Prostate gland (tissue), 2 donors: Measurements from ENCODE around the gene RNH1.

Experiments used
- CTCF ChIP-seq, 4 experiments: fragments of 200-600 bp in 2 of 4; fragments of 450-650 bp in 2 of 4; sonication (generic) in 2 of 4; IDR thresholded peaks; 1 replicate in 3 of 4; 2 replicates in 1 of 4; pipeline ENCODE4 v1.5.1; 2016 to 2019; ENCODE audit warnings: antibody characterized with exemption in 4 of 4, mild to moderate bottlenecking in 2 of 4, moderate library complexity in 2 of 4
- POLR2A ChIP-seq: fragments of 450-650 bp; IDR thresholded peaks from one replicate; pipeline ENCODE4 v1.6.1; 2016; ENCODE audit warnings: antibody characterized with exemption, mild to moderate bottlenecking

GRCh38 chr11:484616-485015, 22.4 kb downstream of the RNH1 start:
- no peak for TF ChIP-seq POLR2A
- no peak for TF ChIP-seq CTCF (IDR thresholded peaks at IDR 0.05)
